ENCODE data around the gene NEMP1.

DNA sequence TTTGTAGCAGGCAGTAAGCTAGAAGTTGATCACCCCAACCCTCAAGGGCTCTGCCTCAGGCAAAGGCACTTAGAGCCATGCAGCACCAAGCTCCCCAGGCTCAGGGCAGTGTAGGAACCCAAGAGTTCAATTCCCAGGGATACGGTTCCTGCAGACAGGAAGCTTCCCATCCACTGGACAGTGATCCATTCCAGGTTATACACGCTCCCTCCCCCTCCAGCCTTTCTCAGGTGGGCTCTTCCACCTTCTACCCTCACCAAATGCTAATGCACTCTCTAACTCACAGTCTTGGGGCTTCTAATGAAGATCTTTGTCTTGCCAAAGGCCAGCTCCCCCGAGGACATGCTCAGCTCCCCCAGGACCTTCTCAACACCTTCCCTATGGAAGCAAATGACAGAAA is 41.3 kb downstream of the NEMP1 start:
- TF ChIP-seq, protein P1, sequence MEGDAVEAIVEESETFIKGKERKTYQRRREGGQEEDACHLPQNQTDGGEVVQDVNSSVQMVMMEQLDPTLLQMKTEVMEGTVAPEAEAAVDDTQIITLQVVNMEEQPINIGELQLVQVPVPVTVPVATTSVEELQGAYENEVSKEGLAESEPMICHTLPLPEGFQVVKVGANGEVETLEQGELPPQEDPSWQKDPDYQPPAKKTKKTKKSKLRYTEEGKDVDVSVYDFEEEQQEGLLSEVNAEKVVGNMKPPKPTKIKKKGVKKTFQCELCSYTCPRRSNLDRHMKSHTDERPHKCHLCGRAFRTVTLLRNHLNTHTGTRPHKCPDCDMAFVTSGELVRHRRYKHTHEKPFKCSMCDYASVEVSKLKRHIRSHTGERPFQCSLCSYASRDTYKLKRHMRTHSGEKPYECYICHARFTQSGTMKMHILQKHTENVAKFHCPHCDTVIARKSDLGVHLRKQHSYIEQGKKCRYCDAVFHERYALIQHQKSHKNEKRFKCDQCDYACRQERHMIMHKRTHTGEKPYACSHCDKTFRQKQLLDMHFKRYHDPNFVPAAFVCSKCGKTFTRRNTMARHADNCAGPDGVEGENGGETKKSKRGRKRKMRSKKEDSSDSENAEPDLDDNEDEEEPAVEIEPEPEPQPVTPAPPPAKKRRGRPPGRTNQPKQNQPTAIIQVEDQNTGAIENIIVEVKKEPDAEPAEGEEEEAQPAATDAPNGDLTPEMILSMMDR (IDR thresholded peaks at IDR 0.05; ENCODE audit: low read depth, low read length, missing input control), result no peak
- no peak for TF ChIP-seq FOXA2 (IDR thresholded peaks at IDR 0.05)
- TF ChIP-seq, protein P2, sequence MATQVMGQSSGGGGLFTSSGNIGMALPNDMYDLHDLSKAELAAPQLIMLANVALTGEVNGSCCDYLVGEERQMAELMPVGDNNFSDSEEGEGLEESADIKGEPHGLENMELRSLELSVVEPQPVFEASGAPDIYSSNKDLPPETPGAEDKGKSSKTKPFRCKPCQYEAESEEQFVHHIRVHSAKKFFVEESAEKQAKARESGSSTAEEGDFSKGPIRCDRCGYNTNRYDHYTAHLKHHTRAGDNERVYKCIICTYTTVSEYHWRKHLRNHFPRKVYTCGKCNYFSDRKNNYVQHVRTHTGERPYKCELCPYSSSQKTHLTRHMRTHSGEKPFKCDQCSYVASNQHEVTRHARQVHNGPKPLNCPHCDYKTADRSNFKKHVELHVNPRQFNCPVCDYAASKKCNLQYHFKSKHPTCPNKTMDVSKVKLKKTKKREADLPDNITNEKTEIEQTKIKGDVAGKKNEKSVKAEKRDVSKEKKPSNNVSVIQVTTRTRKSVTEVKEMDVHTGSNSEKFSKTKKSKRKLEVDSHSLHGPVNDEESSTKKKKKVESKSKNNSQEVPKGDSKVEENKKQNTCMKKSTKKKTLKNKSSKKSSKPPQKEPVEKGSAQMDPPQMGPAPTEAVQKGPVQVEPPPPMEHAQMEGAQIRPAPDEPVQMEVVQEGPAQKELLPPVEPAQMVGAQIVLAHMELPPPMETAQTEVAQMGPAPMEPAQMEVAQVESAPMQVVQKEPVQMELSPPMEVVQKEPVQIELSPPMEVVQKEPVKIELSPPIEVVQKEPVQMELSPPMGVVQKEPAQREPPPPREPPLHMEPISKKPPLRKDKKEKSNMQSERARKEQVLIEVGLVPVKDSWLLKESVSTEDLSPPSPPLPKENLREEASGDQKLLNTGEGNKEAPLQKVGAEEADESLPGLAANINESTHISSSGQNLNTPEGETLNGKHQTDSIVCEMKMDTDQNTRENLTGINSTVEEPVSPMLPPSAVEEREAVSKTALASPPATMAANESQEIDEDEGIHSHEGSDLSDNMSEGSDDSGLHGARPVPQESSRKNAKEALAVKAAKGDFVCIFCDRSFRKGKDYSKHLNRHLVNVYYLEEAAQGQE (IDR thresholded peaks at IDR 0.05), result no peak
- no peak for TF ChIP-seq RAD21 (IDR thresholded peaks at IDR 0.05)
- TF ChIP-seq, protein P3, sequence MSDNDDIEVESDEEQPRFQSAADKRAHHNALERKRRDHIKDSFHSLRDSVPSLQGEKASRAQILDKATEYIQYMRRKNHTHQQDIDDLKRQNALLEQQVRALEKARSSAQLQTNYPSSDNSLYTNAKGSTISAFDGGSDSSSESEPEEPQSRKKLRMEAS (IDR thresholded peaks at IDR 0.05), result no peak
- TF ChIP-seq GABPA (IDR thresholded peaks at IDR 0.05 in 1 of 2, conservative IDR thresholded peaks at IDR 0.05 in 1 of 2), result no peak
- TF ChIP-seq JUND (IDR thresholded peaks at IDR 0.05), result no peak
- TF ChIP-seq, protein P4, sequence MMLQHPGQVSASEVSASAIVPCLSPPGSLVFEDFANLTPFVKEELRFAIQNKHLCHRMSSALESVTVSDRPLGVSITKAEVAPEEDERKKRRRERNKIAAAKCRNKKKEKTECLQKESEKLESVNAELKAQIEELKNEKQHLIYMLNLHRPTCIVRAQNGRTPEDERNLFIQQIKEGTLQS (IDR thresholded peaks at IDR 0.05), result no peak
- TF ChIP-seq SP1 (IDR thresholded peaks at IDR 0.05), result no peak

Data from liver (tissue), 3 donors.